Trophoblast cell (in vitro differentiated cells and primary cell): Measurements from ENCODE around the gene PCGF3.
A peak's percentile ranks its signal among the peaks of the same experiment; 100 is the strongest.

Experiments used
- DNase-seq, 2 donors: peaks; one replicate each; pipeline ENCODE4 v3.0.0-alpha.2; 2016
- H2AFZ ChIP-seq: 2 replicates; pipeline ENCODE4 v1.6.1; 2013; ENCODE audit warnings: low read length, moderate library complexity, mild to moderate bottlenecking; ENCODE audit not compliant: insufficient read depth, poor library complexity
- H2AK5ac ChIP-seq: 2 replicates; pipeline ENCODE4 v1.6.1; 2013; ENCODE audit warnings: mild to moderate bottlenecking, low read length
- H2BK120ac ChIP-seq: 2 replicates; pipeline ENCODE4 v1.6.1; 2013; ENCODE audit warnings: low read length, mild to moderate bottlenecking, moderate library complexity; ENCODE audit not compliant: insufficient read depth, poor library complexity
- H2BK12ac ChIP-seq: 2 replicates; pipeline ENCODE4 v1.6.1; 2013; ENCODE audit warnings: mild to moderate bottlenecking, low read length, moderate library complexity
- H2BK5ac ChIP-seq: 2 replicates; pipeline ENCODE4 v1.6.1; 2013; ENCODE audit warnings: low read length, low read depth, moderate library complexity, mild to moderate bottlenecking; ENCODE audit not compliant: poor library complexity
- H3K14ac ChIP-seq: 2 replicates; pipeline ENCODE4 v1.6.1; 2013; ENCODE audit warnings: mild to moderate bottlenecking, low read length
- H3K18ac ChIP-seq: 2 replicates; pipeline ENCODE4 v1.6.1; 2013; ENCODE audit warnings: mild to moderate bottlenecking, low read length
- H3K23ac ChIP-seq: 2 replicates; pipeline ENCODE4 v1.6.1; 2013; ENCODE audit warnings: low read length
- H3K27ac ChIP-seq: 2 replicates; pipeline ENCODE4 v1.5.1; 2013; ENCODE audit warnings: low read depth, mild to moderate bottlenecking, inconsistent platforms, low read length, moderate library complexity
- H3K27me3 ChIP-seq: 2 replicates; pipeline ENCODE4 v1.6.1; 2013; ENCODE audit warnings: inconsistent platforms, mild to moderate bottlenecking, low read length, moderate library complexity; ENCODE audit not compliant: insufficient read depth
- H3K36me3 ChIP-seq, 2 experiments: 1 replicate in 1 of 2; 2 replicates in 1 of 2; pipeline ENCODE4 v1.6.1; 2013; ENCODE audit warnings: low read length in 2 of 2, mild to moderate bottlenecking in 2 of 2, moderate library complexity in 1 of 2; ENCODE audit not compliant: insufficient read depth in 2 of 2, control insufficient read depth in 1 of 2
- H3K4ac ChIP-seq: 2 replicates; pipeline ENCODE4 v1.6.1; 2013; ENCODE audit warnings: low read depth, mild to moderate bottlenecking, low read length, moderate library complexity
- H3K4me1 ChIP-seq, 2 experiments: 1 replicate in 1 of 2; 2 replicates in 1 of 2; pipeline ENCODE4 v1.6.1; 2013; ENCODE audit warnings: low read length in 2 of 2, mild to moderate bottlenecking in 2 of 2, moderate library complexity in 1 of 2; ENCODE audit not compliant: insufficient read depth in 2 of 2, control insufficient read depth in 1 of 2
- H3K4me2 ChIP-seq: 2 replicates; pipeline ENCODE4 v1.6.1; 2013; ENCODE audit warnings: inconsistent platforms, mild to moderate bottlenecking, low read length, moderate library complexity
- H3K4me3 ChIP-seq: 2 replicates; pipeline ENCODE4 v1.5.1; 2013; ENCODE audit warnings: mild to moderate bottlenecking, low read depth, low read length, inconsistent platforms
- H3K79me1 ChIP-seq: one replicate; pipeline ENCODE4 v1.6.1; 2013; ENCODE audit warnings: low read length
- H3K79me2 ChIP-seq: 2 replicates; pipeline ENCODE4 v1.6.1; 2013; ENCODE audit warnings: low read length, mild to moderate bottlenecking; ENCODE audit not compliant: control insufficient read depth, insufficient read depth, poor library complexity
- H3K9ac ChIP-seq: 2 replicates; pipeline ENCODE4 v1.6.1; 2013; ENCODE audit warnings: mild to moderate bottlenecking, low read length
- H3K9me3 ChIP-seq: 2 replicates; pipeline ENCODE4 v1.6.1; 2013; ENCODE audit warnings: low read depth, mild to moderate bottlenecking, control low read depth, inconsistent platforms, low read length; ENCODE audit not compliant: insufficient read depth
- H4K12ac ChIP-seq: 2 replicates; pipeline ENCODE4 v1.6.1; 2013; ENCODE audit warnings: low read depth, mild to moderate bottlenecking, low read length, moderate library complexity
- H4K8ac ChIP-seq: 2 replicates; pipeline ENCODE4 v1.6.1; 2013; ENCODE audit warnings: low read depth, mild to moderate bottlenecking, low read length, moderate library complexity
- H4K91ac ChIP-seq: one replicate; pipeline ENCODE4 v1.6.1; 2013; ENCODE audit warnings: low read depth, mild to moderate bottlenecking, low read length, moderate library complexity
- WGBS: extraction: QIAGEN DNeasy Blood & Tissue Kit; methylation state at CpG from one replicate; pipeline ENCODE4 v1.1.7; 2013; ENCODE audit warnings: missing lambda C conversion rate; ENCODE audit not compliant: insufficient read length, insufficient coverage; ENCODE audit errors: extremely low coverage; 5-methylcytosine and 5-hydroxymethylcytosine counted together

PCGF3 gene

DNA sequence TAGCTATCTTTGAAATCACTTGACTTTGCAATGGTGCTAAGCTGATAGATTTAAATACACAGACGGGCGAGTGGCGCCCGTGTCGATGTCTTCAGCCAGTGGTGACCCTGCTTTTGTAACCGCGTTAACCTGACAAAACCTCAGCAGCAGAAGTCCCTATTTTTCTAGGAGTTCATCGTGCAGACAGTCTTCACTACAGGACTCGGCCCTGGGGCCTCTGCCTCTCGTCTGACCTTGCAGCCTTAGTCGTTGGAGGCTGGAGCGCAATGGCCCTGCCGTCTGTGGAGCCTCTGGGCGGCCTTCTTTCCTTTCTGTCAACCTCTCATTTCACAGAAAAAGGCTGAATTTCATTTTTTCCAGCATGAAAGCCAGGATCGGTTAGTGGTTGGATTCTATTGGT is 62.4 kb downstream of the PCGF3 start:
- Histone ChIP-seq H2BK5ac (no peak overlapping the region), H3K4me2 (no peak overlapping the region), H2AFZ (no peak overlapping the region), H4K12ac (no peak overlapping the region), H3K27me3 (no peaks in the 10 kb centered on the region), H3K4me3 (no peak overlapping the region), H2AK5ac (no peak overlapping the region), H2BK12ac (no peak overlapping the region), H3K4me1 (peaks cover 5 to 7% of the 10 kb centered on the region in 2 experiments), H3K9me3 (peaks cover 6% of the 10 kb centered on the region), H4K91ac (no peak overlapping the region), H3K4ac (no peak overlapping the region), H2BK120ac (no peak overlapping the region), H3K18ac (no peak overlapping the region), H3K79me2 (no peaks in the 10 kb centered on the region), H3K14ac (no peak overlapping the region), H3K36me3 (peaks cover 61 to 64% of the 10 kb centered on the region in 2 experiments), H3K27ac (no peak overlapping the region), H3K9ac (no peak overlapping the region), H3K79me1 (no peaks in the 10 kb centered on the region), H3K23ac (no peak overlapping the region), H4K8ac (no peak overlapping the region)
- no peak for DNase-seq
- WGBS = no CpG with 5 or more reads among the region's 15 CpGs

DNA sequence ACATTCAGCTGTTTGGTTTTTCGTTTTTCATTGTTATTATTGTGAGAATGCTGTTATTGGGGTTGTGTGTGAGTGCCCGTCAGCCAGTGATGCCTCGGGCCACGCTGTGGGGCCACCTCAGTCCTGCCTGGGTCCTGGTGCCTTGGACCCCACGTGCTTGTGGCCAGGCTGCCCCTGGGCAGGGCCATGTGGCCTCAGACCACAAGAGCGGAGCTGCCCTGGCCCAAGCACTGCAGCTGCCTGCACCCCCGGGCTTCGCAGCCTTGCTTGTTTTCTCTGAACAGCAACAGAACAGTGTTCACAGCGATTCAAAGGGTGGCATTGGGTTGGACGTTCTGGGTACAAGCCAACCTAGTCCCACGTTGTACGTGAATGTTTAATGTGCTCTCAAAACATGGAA is 63.4 kb downstream of the PCGF3 start:
- no peak overlapping the region for H3K14ac ChIP-seq
- H2BK120ac ChIP-seq = no peak overlapping the region
- H2AK5ac ChIP-seq = no peak overlapping the region
- H3K4me2 ChIP-seq = no peak overlapping the region
- DNase-seq = no peak
- H3K79me2 ChIP-seq = no peaks in the 10 kb centered on the region
- no peak overlapping the region for H3K9ac ChIP-seq
- H3K4ac ChIP-seq = no peak overlapping the region
- H4K91ac ChIP-seq = no peak overlapping the region
- H3K18ac ChIP-seq = peak overlapping the region; percentile 33
- H2BK12ac ChIP-seq = no peak overlapping the region
- H4K8ac ChIP-seq = no peak overlapping the region
- H3K9me3 ChIP-seq = peaks cover 6% of the 10 kb centered on the region
- H3K23ac ChIP-seq = no peak overlapping the region
- H4K12ac ChIP-seq = no peak overlapping the region
- peaks cover 5 to 7% of the 10 kb centered on the region in 2 experiments for H3K4me1 ChIP-seq
- H2BK5ac ChIP-seq = no peak overlapping the region
- no peaks in the 10 kb centered on the region for H3K27me3 ChIP-seq
- no peak overlapping the region for H2AFZ ChIP-seq
- WGBS = no CpG with 5 or more reads among the region's 12 CpGs
- H3K36me3 ChIP-seq = peaks cover 57 to 63% of the 10 kb centered on the region in 2 experiments
- H3K4me3 ChIP-seq = no peak overlapping the region
- H3K79me1 ChIP-seq = no peaks in the 10 kb centered on the region
- H3K27ac ChIP-seq = no peak overlapping the region

DNA sequence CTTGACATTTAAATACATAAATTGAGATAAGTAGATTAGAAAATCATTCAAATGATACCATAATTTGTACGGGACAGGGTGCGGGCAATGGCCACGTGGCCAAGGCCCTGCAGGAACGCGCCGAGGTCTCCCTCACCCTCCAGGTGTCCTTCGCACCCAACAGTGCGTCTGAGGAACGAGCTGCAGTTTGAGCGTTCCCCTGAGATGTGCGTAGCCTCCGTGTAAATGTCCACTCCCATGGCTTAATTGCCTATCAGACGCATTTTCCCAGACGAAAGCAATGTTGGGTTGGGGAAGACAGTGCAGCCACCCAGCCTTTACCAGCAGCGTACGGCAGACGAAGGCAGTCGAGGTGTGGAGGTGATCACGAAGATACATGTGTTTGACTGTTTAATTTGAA is 63.9 kb downstream of the PCGF3 start:
- Histone ChIP-seq H2BK5ac (no peak overlapping the region), H3K4me3 (no peak overlapping the region), H3K4me2 (no peak overlapping the region), H4K12ac (no peak overlapping the region), H3K4me1 (peaks cover 5 to 7% of the 10 kb centered on the region in 2 experiments), H3K14ac (no peak overlapping the region), H3K18ac (no peak overlapping the region), H3K36me3 (peaks cover 56 to 65% of the 10 kb centered on the region in 2 experiments), H3K9me3 (peaks cover 9% of the 10 kb centered on the region), H2BK12ac (no peak overlapping the region), H2AK5ac (no peak overlapping the region), H2BK120ac (no peak overlapping the region), H3K23ac (no peak overlapping the region), H3K4ac (no peak overlapping the region), H3K27me3 (no peaks in the 10 kb centered on the region), H4K8ac (no peak overlapping the region), H3K79me1 (no peaks in the 10 kb centered on the region), H2AFZ (no peak overlapping the region), H4K91ac (no peak overlapping the region), H3K79me2 (no peaks in the 10 kb centered on the region), H3K27ac (no peak overlapping the region), H3K9ac (no peak overlapping the region)
- WGBS = no CpG with 5 or more reads among the region's 19 CpGs
- DNase-seq = no peak

DNA sequence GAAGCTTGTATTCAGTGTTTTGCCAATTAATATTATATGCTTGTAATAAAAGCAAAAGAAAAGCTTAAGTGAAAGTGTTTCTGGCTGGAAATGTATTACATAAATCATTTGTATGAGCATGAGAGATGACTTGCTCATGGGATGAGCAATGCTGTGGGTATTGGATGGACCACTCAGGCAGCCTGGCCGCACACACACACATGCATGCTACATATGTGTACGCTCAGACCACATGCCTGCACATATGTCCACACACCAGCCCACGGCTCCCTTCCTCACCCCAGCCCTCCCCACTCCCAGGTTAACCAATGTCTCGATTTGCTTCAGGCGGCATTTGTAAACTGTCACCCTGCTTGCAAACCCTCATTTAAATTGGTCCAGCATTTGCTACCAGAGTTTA is 64.4 kb downstream of the PCGF3 start:
- H3K27me3 ChIP-seq = no peaks in the 10 kb centered on the region

More for the DNA sequence above, 64.4 kb downstream of the PCGF3 start:
- Histone ChIP-seq H3K4me1 (peaks cover 5 to 7% of the 10 kb centered on the region in 2 experiments), H3K27ac (no peak overlapping the region), H3K4ac (no peak overlapping the region), H3K36me3 (peaks cover 56 to 66% of the 10 kb centered on the region in 2 experiments), H2AK5ac (no peak overlapping the region), H2AFZ (no peak overlapping the region), H3K79me2 (no peaks in the 10 kb centered on the region), H4K91ac (no peak overlapping the region), H3K4me2 (no peak overlapping the region), H4K8ac (no peak overlapping the region), H2BK5ac (no peak overlapping the region), H2BK120ac (no peak overlapping the region), H3K9me3 (peaks cover 10% of the 10 kb centered on the region), H3K79me1 (no peaks in the 10 kb centered on the region), H3K18ac (no peak overlapping the region), H3K23ac (no peak overlapping the region), H4K12ac (no peak overlapping the region), H3K14ac (no peak overlapping the region), H3K4me3 (peak overlapping the region; percentile 20), H3K9ac (no peak overlapping the region), H2BK12ac (no peak overlapping the region)
- DNase-seq = no peak
- no CpG with 5 or more reads among the region's 5 CpGs for WGBS
